ENCODE measurements around the gene RAB3GAP1.

DNA sequence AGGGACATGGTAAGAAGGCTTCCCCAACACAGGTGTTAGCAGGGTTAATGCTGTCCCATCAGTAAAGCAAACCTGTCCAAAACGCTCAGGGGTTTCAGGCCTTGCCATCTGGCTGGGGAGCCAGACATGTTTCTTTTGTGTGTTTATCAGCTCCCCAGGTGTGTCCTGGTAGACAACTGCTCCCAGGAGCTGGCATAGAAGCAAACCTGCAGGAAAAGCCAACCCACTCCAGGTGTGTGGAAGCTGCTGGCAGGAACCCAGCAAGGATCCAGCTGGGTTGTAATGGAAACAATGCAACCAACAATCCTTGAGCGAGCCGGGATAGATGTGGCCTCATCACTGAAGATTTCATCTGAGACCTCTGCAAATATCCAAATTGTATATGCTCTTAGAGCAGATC lies 123.1 kb downstream of the RAB3GAP1 start:
- no peak for TF ChIP-seq CTCF (IDR thresholded peaks at IDR 0.05)
- TF ChIP-seq EZH2phosphoT487 (IDR thresholded peaks at IDR 0.05; ENCODE audit: borderline replicate concordance, low read depth), result no peak

All from SK-N-SH (cell line).